Calu3 (cell line): ENCODE results near the gene ZNF644. TPM values are rescaled to one million over a fixed set of nuclear protein-coding genes. Genes with fewer than 3 reads are reported as not detected.
"Not testable (repeated sequence)": the region's sequence is repeated elsewhere in the genome, so short reads cannot be mapped to it uniquely, and the experiment has no call there.

ENCODE experiments used
- BruUV-seq: library from RNA; stranded (reverse); fragments of 400-500 nt; replicated peaks from 2 replicates; lab custom pipeline; 2021; lab: Mats Ljungman, UMichigan
- CTCF ChIA-PET: fragments of 300-600 bp; sonication (Branson Sonifier 250); formaldehyde crosslinking; loops from one replicate; lab custom pipeline; 2022; ENCODE audit warnings: antibody characterized with exemption; lab: Charles Lee
- DNase-seq: peaks from one replicate; pipeline ENCODE4 v3.0.0; 2022
- H3K27ac Mint-ChIP-seq: one replicate; pipeline ENCODE4 v1.8.0; 2022; ENCODE audit warnings: mixed read lengths; ENCODE audit not compliant: unreplicated experiment
- H3K27me3 Mint-ChIP-seq: one replicate; pipeline ENCODE4 v1.8.0; 2022; ENCODE audit warnings: mixed read lengths; ENCODE audit not compliant: unreplicated experiment
- H3K36me3 Mint-ChIP-seq: one replicate; pipeline ENCODE4 v1.8.0; 2022; ENCODE audit warnings: mild to moderate bottlenecking, moderate library complexity, mixed read lengths; ENCODE audit not compliant: insufficient read depth, unreplicated experiment
- H3K4me1 Mint-ChIP-seq: one replicate; pipeline ENCODE4 v1.8.0; 2022; ENCODE audit warnings: mild to moderate bottlenecking, low read depth, mixed read lengths; ENCODE audit not compliant: unreplicated experiment
- H3K4me3 Mint-ChIP-seq: one replicate; pipeline ENCODE4 v1.8.0; 2022; ENCODE audit warnings: mild to moderate bottlenecking, low read depth, moderate library complexity, mixed read lengths; ENCODE audit not compliant: unreplicated experiment
- H3K9me3 Mint-ChIP-seq: one replicate; pipeline ENCODE4 v1.8.0; 2022; ENCODE audit warnings: low read depth, mixed read lengths; ENCODE audit not compliant: unreplicated experiment
- CTCF ChIP-seq: fragments of 200-600 bp; IDR thresholded peaks from one replicate; pipeline ENCODE4 v1.8.0; 2022; ENCODE audit warnings: antibody characterized with exemption; ENCODE audit not compliant: unreplicated experiment
- intact Hi-C: fragments of 100-400 bp; cut with micrococcal nuclease; formaldehyde crosslinking; loops from one replicate; pipeline ENCODE4 v1.10.0; 2022; ENCODE audit not compliant: unreplicated experiment
- total RNA-seq: library from RNA; stranded (reverse); gene quantifications from 2 replicates; pipeline ENCODE4 v1.2.3, GENCODE V29; 2022

ZNF644 gene
- total RNA-seq, 1 experiment from 2014 or later, result 76.0 TPM

- Mint-ChIP-seq H3K27ac (no peak overlapping the region), H3K36me3 (no peaks in the 10 kb centered on the region)
- CTCF ChIA-PET, result no interaction called here
Measured at GRCh38 chr1:91053630-91054029, 31.8 kb upstream of the ZNF644 start.

GRCh38 chr1:91049551-91049950 lies 27.7 kb upstream of the ZNF644 start:
- intact Hi-C loops, H3K27me3 Mint-ChIP-seq, H3K4me1 Mint-ChIP-seq, DNase-seq, BruUV-seq, H3K36me3 Mint-ChIP-seq, H3K9me3 Mint-ChIP-seq, H3K27ac Mint-ChIP-seq, H3K4me3 Mint-ChIP-seq: not testable (repeated sequence)
- CTCF ChIA-PET, result interaction anchor here (0.7 kb wide), 1 partner anchor 160 kb away, joined by 3 read pairs; no protein-coding TSS in a partner anchor

More at GRCh38 chr1:91053630-91054029, 31.8 kb upstream of the ZNF644 start:
- TF ChIP-seq CTCF, result no peak
- H3K27me3 Mint-ChIP-seq, result no peaks in the 10 kb centered on the region
- no peak for DNase-seq
- H3K4me3 Mint-ChIP-seq, result no peak overlapping the region
- H3K9me3 Mint-ChIP-seq, result no peaks in the 10 kb centered on the region
- intact Hi-C loops, result no loop called here
- no peaks in the 10 kb centered on the region for H3K4me1 Mint-ChIP-seq
- no TSS peak for BruUV-seq

GRCh38 chr1:91046766-91047165 lies 24.9 kb upstream of the ZNF644 start:
- no peak for DNase-seq
- intact Hi-C loops, result no loop called here
- CTCF ChIA-PET, result no interaction called here
- H3K4me1 Mint-ChIP-seq, result no peaks in the 10 kb centered on the region
- no peak overlapping the region for H3K27ac Mint-ChIP-seq
- no peaks in the 10 kb centered on the region for H3K36me3 Mint-ChIP-seq
- no peaks in the 10 kb centered on the region for H3K27me3 Mint-ChIP-seq
- H3K9me3 Mint-ChIP-seq, result peaks cover 6% of the 10 kb centered on the region
- no peak for TF ChIP-seq CTCF
- no peak overlapping the region for H3K4me3 Mint-ChIP-seq
- BruUV-seq, result no TSS peak

GRCh38 chr1:91045284-91045683 lies 23.4 kb upstream of the ZNF644 start:
- TF ChIP-seq CTCF, result no peak
- H3K4me3 Mint-ChIP-seq, result no peak overlapping the region
- CTCF ChIA-PET, result no interaction called here

GRCh38 chr1:91044776-91045175 lies 22.9 kb upstream of the ZNF644 start:
- CTCF ChIA-PET, H3K27me3 Mint-ChIP-seq, H3K27ac Mint-ChIP-seq, H3K36me3 Mint-ChIP-seq, DNase-seq, intact Hi-C loops, BruUV-seq, H3K4me1 Mint-ChIP-seq, H3K4me3 Mint-ChIP-seq: not testable (repeated sequence)
- peaks cover 13% of the 10 kb centered on the region for H3K9me3 Mint-ChIP-seq

More at GRCh38 chr1:91045284-91045683, 23.4 kb upstream of the ZNF644 start:
- no peak overlapping the region for H3K27ac Mint-ChIP-seq
- no peaks in the 10 kb centered on the region for H3K27me3 Mint-ChIP-seq
- no peaks in the 10 kb centered on the region for H3K36me3 Mint-ChIP-seq
- no TSS peak for BruUV-seq
- intact Hi-C loops, result no loop called here
- DNase-seq, result no peak
- H3K4me1 Mint-ChIP-seq, result no peaks in the 10 kb centered on the region
- peaks cover 13% of the 10 kb centered on the region for H3K9me3 Mint-ChIP-seq

- CTCF ChIA-PET, result interaction anchor here (0.7 kb wide), 1 partner anchor 8 kb away, joined by 3 read pairs; no protein-coding TSS in a partner anchor
Measured at GRCh38 chr1:91042372-91042771, 20.5 kb upstream of the ZNF644 start.

More at GRCh38 chr1:91042372-91042771, 20.5 kb upstream of the ZNF644 start:
- H3K27ac Mint-ChIP-seq, H3K27me3 Mint-ChIP-seq, BruUV-seq, H3K4me3 Mint-ChIP-seq, H3K36me3 Mint-ChIP-seq, intact Hi-C loops, H3K4me1 Mint-ChIP-seq, DNase-seq: not testable (repeated sequence)
- peaks cover 13% of the 10 kb centered on the region for H3K9me3 Mint-ChIP-seq
